Testis (tissue), 3 donors: ENCODE data around the gene FGFR2. TPM values are rescaled to one million over a fixed set of nuclear protein-coding genes. Genes with fewer than 3 reads are reported as not detected.

Source experiments
- DNase-seq: peaks from one replicate; pipeline ENCODE4 v3.0.0-alpha.2; 2019
- H3K27ac ChIP-seq, 2 donors: fragments of 200-600 bp; sonication (generic); one replicate each; pipeline ENCODE4 v1.5.1; 2019
- H3K27me3 ChIP-seq: fragments of 200-600 bp; sonication (generic); one replicate; pipeline ENCODE4 v1.5.1; 2019
- H3K36me3 ChIP-seq: fragments of 200-600 bp; sonication (generic); one replicate; pipeline ENCODE4 v1.5.1; 2017; ENCODE audit warnings: low read depth; ENCODE audit errors: missing control alignments
- H3K4me1 ChIP-seq: fragments of 200-600 bp; sonication (generic); one replicate; pipeline ENCODE4 v1.5.1; 2019
- H3K4me3 ChIP-seq, 2 donors: fragments of 200-600 bp; sonication (generic); one replicate each; pipeline ENCODE4 v1.5.1; 2017 to 2019
- H3K9me3 ChIP-seq: fragments of 200-600 bp; sonication (generic); one replicate; pipeline ENCODE4 v1.5.1; 2017
- POLR2A ChIP-seq: fragments of 450-650 bp; IDR thresholded peaks from one replicate; pipeline ENCODE4 v1.6.1; 2017; ENCODE audit warnings: antibody characterized with exemption, mild to moderate bottlenecking, moderate library complexity
- WGBS, 2 donors: methylation state at CpG; one replicate each; pipeline ENCODE4 v1.1.5; 2018; 5-methylcytosine and 5-hydroxymethylcytosine counted together
- intact Hi-C: fragments of 100-400 bp; cut with DNase I; formaldehyde crosslinking; loops from one replicate; pipeline ENCODE4 v1.15.1; 2023; ENCODE audit warnings: low total_unique reads
- polyA plus RNA-seq: library from polyadenylated mRNA; stranded (reverse); fragments of 350-450 nt; fragmentation: Illumina TruSeq; extraction: RNeasy Lipid Tissue Mini Kit (QIAGEN cat#74804); gene quantifications from one replicate; pipeline ENCODE4 v1.2.3, GENCODE V29; 2014; ENCODE audit warnings: low read depth, low replicate concordance; ENCODE audit not compliant: insufficient read depth
- total RNA-seq, 2 donors: library from RNA; depleted of rRNA; stranded (reverse); fragments of >200 nt; gene quantifications; one replicate each; pipeline ENCODE4 v1.2.3, GENCODE V29; 2016
- TF ChIP-seq, protein P1 (sequence below), 3 experiments: fragments of 450-650 bp in 2 of 3; fragments of 200-600 bp in 1 of 3; sonication (generic) in 1 of 3; IDR thresholded peaks; one replicate each; pipeline ENCODE4 v1.5.1; 2016 to 2019; ENCODE audit warnings: antibody characterized with exemption in 3 of 3, mild to moderate bottlenecking in 2 of 3, moderate library complexity in 1 of 3

FGFR2 gene
- total and polyA plus RNA-seq, 3 donors from 2014 or later: 23.2 to 28.9 (median 23.4) TPM

- DNase-seq: no peak
- H3K27ac ChIP-seq: no peak overlapping the region
- H3K27me3 ChIP-seq: no peaks in the 10 kb centered on the region
- no peaks in the 10 kb centered on the region for H3K36me3 ChIP-seq
- 93 to 95% methylated on average over 5 of the region's 5 CpGs for WGBS, 2 donors
- no peaks in the 10 kb centered on the region for H3K4me1 ChIP-seq
- TF ChIP-seq, protein P1, sequence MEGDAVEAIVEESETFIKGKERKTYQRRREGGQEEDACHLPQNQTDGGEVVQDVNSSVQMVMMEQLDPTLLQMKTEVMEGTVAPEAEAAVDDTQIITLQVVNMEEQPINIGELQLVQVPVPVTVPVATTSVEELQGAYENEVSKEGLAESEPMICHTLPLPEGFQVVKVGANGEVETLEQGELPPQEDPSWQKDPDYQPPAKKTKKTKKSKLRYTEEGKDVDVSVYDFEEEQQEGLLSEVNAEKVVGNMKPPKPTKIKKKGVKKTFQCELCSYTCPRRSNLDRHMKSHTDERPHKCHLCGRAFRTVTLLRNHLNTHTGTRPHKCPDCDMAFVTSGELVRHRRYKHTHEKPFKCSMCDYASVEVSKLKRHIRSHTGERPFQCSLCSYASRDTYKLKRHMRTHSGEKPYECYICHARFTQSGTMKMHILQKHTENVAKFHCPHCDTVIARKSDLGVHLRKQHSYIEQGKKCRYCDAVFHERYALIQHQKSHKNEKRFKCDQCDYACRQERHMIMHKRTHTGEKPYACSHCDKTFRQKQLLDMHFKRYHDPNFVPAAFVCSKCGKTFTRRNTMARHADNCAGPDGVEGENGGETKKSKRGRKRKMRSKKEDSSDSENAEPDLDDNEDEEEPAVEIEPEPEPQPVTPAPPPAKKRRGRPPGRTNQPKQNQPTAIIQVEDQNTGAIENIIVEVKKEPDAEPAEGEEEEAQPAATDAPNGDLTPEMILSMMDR (IDR thresholded peaks at IDR 0.05): no peak
- TF ChIP-seq POLR2A: no peak
- intact Hi-C loops: no loop called here
- H3K4me3 ChIP-seq: no peak overlapping the region
- H3K9me3 ChIP-seq: no peaks in the 10 kb centered on the region
Observed at GRCh38 chr10:121461307-121461706, 136.9 kb downstream of the FGFR2 start.

- TF ChIP-seq POLR2A: no peak
- TF ChIP-seq, protein P1 (IDR thresholded peaks at IDR 0.05): no peak
- no peak overlapping the region for H3K27ac ChIP-seq
- 82 to 86% methylated on average over 3 of the region's 3 CpGs for WGBS, 2 donors
- H3K27me3 ChIP-seq: no peaks in the 10 kb centered on the region
- intact Hi-C loops: no loop called here
- no peaks in the 10 kb centered on the region for H3K4me1 ChIP-seq
- H3K4me3 ChIP-seq: no peak overlapping the region
- H3K36me3 ChIP-seq: no peaks in the 10 kb centered on the region
- no peak for DNase-seq
- no peaks in the 10 kb centered on the region for H3K9me3 ChIP-seq
Observed at GRCh38 chr10:121460733-121461132, 137.5 kb downstream of the FGFR2 start.

DNA sequence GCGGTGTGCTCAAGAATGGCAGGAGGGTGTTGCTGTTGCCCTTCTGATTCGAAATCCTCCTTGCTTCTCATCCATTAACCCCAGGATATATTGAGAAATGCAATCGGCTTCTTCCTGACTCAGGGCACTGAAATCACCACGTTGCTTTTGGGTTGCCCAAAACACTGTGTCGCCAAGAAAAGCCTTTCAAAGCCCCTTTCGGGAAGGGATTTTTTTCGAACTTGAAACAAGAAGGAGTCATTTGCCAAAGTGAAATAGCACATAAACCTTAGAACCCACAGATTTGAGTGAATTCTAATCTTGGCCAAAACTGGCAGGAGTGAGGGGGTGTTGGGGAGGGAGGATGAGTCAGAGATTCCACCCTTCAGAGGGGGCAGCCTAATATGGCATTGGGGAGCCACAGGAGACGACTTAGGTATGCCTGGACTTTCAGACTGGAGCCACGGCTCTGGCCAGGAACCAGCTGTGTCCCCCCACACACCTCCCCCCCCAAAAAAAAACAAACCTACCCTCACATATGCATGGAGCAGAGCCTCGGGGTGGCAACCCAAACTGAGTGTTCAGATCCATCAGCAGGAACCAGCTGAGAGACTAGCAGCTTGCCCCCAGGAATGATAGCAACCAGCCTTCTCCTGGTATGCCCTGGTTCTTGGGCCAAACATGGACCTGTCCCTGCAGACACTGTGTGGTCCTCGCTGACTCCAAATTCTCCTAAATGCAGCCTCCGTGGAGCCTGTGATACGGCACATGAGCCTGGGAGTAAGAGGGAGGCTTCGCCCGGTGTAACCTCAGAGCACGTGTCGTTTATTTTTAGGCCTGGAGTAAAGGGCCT is 138.4 kb downstream of the FGFR2 start:
- DNase-seq: no peak
- intact Hi-C loops: no loop called here

DNA sequence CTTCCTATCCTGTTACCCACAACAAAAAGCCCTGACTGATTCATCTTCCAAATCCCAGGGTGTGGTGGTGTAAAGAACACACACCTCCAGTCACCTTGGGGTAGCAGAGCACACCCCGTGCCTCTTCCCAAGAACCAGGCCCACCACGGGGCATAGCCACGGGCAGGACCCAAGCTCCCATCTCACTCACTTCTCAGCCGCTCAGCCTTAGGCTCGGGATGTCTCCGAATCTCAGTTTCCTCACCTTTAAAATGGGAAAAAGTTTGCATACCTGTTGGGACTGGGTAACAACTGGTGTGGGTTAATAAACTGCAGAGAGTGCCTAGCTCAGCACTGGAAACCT is 139.0 kb downstream of the FGFR2 start:
- Histone ChIP-seq H3K27ac (no peak overlapping the region), H3K27me3 (no peaks in the 10 kb centered on the region), H3K4me1 (no peaks in the 10 kb centered on the region), H3K36me3 (no peaks in the 10 kb centered on the region), H3K9me3 (no peaks in the 10 kb centered on the region), H3K4me3 (no peak overlapping the region)
- no peak for TF ChIP-seq POLR2A
- TF ChIP-seq, protein P1 (IDR thresholded peaks at IDR 0.05): no peak
- intact Hi-C loops: no loop called here
- 84 to 95% methylated on average over 6 of the region's 6 CpGs for WGBS, 2 donors
- DNase-seq: no peak

More for the DNA sequence above, 138.4 kb downstream of the FGFR2 start:
- Histone ChIP-seq H3K27me3 (no peaks in the 10 kb centered on the region), H3K9me3 (no peaks in the 10 kb centered on the region), H3K27ac (no peak overlapping the region), H3K4me3 (no peak overlapping the region), H3K36me3 (no peaks in the 10 kb centered on the region), H3K4me1 (no peaks in the 10 kb centered on the region)
- 79% methylated on average over 17 of the region's 17 CpGs for WGBS, 2 donors
- TF ChIP-seq, protein P1 (IDR thresholded peaks at IDR 0.05): no peak
- TF ChIP-seq POLR2A: no peak

- H3K9me3 ChIP-seq: no peaks in the 10 kb centered on the region
- no peaks in the 10 kb centered on the region for H3K36me3 ChIP-seq
- TF ChIP-seq, protein P1 (IDR thresholded peaks at IDR 0.05): no peak
- no peak for TF ChIP-seq POLR2A
- no peak for DNase-seq
- H3K27me3 ChIP-seq: no peaks in the 10 kb centered on the region
- H3K4me1 ChIP-seq: no peaks in the 10 kb centered on the region
- 79 to 81% methylated on average over 3 of the region's 3 CpGs for WGBS, 2 donors
- H3K4me3 ChIP-seq: no peak overlapping the region
- no peak overlapping the region for H3K27ac ChIP-seq
- intact Hi-C loops: no loop called here
Observed at GRCh38 chr10:121457729-121458128, 140.5 kb downstream of the FGFR2 start.
